ENCODE data around the gene RPN2.

DNA sequence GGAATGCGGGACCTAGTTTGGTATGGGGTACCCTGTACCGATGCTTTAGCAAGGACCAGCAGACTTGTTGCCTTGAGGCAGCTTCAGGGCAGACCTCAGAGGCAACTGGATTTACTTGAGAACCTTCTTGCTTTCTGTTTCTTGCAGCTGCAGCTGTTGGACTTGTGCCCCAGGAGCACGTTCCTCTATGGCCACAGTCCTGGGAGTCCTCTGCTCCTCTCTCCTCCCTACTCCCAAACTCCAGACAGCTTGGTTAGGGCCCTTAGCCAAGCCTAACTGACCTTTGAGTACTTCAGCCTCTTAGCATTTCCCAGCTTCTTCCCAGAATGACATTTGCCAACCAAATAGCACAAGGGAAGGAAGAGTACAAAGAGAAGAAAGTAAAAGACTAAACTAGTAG is 47.8 kb downstream of the RPN2 start:
- no peak for TF ChIP-seq POLR2A (IDR thresholded peaks at IDR 0.05; ENCODE audit: low read length)
- TF ChIP-seq GATA1 (IDR thresholded peaks at IDR 0.05; ENCODE audit: low read depth, low read length): no peak

Measured in erythroblast (primary cell).